ENCODE measurements around the gene STX12.

DNA sequence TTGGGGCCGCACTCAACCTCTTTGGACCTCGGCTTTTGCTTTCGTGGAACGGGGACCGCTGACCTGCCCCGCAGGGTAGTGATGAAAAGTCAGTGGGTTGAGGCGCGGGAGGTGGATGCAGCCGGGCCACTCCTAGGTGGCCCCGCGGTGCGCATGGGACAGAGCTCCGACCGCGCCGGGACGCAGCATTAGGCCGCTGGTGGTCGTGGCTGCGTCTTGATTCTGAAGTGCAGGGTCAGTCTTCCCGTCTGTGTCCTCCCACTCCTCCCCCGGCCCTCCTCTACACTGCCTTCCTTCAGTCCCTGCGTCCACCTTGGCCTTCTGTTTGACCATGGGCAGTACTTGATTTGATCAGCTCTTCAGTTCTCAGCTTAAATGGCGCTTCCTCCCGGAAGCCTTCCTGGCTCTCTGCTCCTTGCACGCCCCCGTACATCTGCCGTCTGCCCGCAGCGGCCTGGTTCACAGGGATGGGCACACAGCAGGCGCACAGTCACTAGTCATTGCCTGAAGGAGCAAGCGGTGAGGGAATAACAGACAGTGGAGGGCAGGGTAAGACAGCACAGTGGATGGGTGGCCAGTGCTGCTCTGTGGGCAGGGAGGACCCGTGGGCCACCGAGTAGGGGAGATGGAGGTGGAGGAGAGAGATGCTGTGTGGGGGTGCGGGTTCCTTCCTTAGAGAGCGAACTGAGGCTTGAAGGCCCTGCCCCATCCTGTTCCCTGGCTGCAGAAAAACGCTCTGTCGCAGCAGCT lies 100.0 kb downstream of the STX12 start:
- TF ChIP-seq CTCF (IDR thresholded peaks at IDR 0.05) (no peak), POLR2A (IDR thresholded peaks at IDR 0.05) (no peak)

Measured in lower leg skin (tissue), 3 donors.